ENCODE results near the gene NUDT14. TPM values are rescaled to one million over a fixed set of nuclear protein-coding genes. Genes with fewer than 3 reads are reported as not detected.

Gene NUDT14
- total RNA-seq, 1 donor from 2014 or later = 17.7 TPM

DNA sequence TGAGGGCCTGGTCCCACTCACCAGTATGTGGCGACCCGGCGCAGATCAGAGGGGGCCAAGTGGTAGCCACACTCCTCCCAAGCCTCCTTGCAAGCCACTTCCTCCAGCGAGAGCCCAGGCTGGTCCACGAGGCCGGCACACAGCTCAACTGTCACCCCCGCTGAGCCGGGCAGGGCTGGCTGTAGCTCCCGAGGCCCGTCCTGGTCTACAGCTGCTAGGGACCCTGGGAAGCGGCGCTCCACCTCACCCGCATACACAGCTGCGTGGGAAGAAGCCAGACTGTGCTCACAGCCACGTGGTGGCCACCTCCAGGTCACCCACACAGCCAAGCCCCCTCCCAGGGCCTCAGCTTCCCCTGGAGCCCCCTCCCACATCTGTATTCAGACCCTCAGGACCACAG lies 4.6 kb downstream of the NUDT14 start:
- no peak for DNase-seq (ENCODE audit: low read depth)

DNA sequence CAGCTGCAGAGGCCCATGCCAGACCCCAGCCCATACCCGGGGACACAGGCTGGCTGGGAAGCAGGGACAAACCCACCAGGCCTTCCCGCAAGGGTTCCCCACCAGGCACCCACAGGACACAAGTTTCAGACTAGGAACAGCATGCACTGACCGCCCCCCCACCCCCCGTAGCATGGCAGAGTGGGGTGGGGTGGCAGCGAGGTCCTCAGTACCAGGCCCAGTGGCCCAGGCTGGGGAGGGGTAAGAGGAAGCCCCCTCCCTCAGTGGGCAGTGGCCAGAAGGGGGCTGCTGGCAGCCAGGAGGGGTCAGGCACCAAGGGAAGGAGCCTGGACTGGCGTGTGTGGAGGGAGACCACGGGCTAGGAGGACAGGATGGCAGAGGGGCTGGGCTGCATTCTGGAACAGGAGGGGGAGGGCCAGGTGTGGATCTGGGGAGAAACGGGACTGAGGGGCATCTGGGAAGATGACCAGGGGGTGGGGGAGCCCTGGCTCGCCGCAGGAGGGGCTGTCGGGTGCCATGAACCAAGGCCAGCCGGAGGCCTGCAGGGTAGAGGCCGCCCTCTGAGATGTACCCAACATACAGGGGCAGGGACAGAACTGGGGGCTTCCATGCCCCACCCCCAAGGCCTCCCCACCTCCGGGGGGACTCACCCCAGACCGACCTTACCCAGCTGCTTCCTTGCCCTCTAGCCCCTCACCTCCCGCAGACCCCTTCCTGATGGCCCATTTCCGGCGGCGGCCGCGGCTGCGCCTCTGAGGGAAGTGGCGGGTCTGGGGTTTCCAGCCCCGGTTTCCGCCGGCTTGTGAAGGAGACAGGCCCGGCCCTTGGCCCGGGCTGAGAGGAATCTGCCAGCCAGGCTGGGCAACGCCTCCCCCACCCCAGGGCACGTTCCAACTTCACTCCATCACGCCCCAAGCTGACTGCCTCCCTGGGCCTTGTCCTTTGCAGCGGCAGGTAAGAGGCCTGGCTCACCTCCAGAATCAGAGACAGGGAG lies 6.9 kb downstream of the NUDT14 start:
- DNase-seq (ENCODE audit: low read depth) = no peak

DNA sequence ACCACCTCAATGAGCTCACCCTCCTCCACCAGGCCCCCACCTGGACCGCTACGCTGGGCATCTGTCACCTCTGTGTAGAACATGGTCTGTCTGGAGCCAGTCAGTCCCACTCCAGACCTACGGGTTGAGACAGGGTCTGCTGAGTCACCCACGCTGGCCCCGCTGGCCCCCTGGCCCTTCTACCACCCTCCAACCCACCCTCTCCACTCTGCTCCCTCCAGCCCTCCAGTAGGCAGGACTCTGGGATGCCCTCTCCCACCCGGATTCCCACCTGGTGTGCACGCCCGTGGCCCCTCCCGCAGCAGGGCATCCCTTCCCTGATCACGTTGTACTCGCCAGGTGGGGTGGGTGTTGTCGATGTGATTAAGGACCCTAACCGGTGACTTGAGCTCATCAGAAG lies 8.0 kb downstream of the NUDT14 start:
- DNase-seq (ENCODE audit: low read depth) = no peak

DNA sequence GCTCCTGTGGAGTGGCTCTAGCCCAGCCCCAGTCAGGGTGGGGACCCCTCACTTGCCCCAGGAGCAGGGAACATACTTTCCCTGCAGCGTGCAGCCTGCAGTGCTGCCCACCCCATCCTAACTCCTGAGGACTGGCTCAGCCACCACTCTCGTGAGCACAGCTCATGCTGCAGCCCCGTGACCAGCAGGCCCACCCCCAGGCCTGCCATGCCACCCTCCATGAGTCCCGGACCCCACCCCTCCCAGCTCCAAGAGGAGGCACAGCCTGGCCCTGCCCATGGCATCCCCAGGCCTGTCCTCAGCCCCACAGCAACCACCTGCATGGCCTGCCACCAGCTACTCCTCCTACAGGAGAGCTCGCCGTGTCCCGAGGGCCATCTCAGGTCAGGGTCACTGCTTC lies 8.6 kb downstream of the NUDT14 start:
- DNase-seq (ENCODE audit: low read depth) = no peak

DNA sequence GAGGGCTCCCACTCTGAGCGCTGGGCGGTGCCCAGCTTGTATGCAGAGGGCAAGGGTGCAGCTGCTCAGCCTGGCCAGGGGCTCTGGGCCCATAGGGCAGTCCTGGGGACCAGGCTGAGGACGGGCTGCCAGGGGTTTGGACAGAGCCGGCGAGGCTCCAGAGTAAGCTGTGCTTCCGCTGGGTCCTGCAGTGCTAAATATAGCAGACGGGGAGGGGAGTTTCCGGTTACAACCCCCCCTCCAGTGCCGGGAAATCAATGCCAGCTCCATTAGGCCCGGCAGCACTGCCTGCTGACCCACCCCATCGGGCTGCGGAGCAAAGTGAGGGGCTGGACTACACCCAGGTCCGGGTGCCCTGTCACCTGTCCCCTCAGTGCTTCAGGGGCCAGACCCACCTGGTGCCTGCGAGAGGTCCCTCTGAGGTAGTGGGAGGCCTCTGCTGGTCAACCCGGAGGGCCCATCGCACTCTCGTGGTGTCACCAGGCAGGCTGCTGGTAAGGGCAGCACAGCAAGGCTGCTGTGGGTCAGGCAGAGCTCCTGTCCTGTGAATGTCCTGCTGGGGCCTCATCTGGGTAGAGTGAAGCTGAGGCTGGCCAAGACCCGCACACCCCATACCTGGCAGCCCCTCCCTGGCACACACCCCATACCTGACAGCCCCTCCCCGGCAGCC lies 10.0 kb downstream of the NUDT14 start:
- DNase-seq (ENCODE audit: low read depth) = no peak

DNA sequence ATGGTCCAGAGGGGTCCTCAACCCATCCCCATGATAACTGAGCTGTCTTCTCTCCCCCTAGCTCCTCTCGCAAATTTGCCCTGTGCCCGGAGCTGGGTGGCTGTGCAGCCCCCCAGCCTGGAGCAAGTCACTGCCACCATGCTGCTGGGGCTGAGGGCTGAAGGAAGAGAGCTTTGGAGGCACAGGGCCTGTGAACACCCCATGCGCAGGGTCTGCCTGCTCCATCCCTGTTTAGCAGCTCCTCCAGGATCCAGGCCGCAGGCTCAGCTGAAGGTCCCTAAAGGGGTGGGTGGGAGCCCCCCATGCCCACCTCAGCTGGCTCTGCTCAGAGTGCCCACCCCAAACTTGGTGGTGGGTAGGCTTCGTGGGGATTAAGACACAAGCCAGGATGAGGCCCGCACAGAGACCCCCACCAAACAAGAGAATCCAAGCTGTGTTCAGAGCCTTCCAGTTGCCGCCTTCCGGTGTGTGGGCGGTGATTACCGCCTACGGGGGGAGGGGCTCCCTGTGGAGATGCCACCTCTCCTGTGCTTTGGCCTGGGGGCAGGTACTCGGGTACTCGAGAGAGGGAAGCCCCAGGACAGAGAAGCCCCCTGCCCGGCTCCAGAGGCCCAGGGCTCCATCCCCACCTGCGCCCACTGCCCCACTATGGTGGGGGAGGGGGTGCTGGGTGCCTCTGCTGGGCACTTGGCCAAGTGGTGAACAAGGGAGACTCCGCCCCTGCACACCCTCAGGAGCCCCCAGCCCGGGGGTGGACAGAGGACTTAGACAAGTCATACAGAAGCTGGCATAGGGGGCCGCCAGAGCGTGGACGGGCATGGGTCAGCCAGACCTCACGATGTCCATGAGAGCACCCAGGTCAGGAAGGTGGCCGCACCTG lies 11.1 kb downstream of the NUDT14 start:
- no peak for DNase-seq (ENCODE audit: low read depth)

DNA sequence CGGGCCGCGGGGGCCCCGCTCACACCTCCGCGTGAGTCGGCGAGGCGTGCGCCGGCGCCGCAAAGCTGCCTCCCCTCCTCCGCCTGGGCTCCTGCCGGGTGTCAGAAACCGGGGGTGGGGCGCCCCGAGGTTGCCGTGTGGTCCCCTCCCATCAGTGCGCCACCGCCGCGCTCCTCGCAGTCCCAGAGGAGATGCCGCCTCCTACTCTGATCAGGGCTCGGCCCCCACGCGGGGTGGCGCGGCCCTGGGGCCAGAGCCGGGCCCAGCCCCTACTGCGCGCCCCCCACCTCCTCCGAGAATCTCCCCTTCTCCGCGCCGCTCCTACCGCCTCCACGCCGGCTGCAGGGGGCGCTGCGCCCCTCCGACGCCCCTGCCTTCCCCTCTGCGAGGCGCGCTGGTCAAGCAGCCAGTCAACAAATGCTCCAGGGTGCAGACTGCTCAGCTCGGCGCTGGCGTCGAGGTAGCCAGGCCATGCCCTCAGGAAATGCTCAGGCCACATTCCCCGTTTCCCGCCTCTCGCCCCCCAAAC lies 12.1 kb downstream of the NUDT14 start:
- no peak for DNase-seq (ENCODE audit: low read depth)

DNA sequence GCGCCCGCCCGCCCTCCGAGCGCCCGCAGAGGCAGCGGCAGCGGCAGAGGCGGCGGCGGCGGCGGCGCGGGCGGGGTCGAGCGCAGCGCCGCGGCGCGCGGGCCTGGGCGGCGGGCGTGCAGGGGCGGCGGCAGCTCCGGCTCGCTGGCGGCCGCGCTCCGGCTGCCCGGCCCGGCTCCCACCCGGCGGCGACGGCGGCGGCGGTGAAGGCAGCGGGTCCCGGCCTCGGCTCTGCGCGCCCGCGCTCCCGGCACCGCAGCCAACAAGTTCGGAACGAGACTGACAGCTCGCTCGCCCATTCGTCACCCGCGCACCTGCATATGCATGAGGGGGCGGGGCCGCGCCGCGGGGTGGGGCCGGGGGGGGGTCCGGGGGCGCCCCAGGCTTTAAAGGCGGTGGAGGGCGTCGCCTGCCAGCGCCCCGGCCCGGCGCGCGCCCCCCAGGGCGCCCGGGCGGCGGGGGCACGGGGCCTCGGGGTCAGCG lies 12.6 kb downstream of the NUDT14 start, which contains the start of gene JAG2:
Gene JAG2 (minus strand): TSS at position 281 of the 483 bp plus-strand sequence. CDS start 356 bp downstream, outside the sequence.
- DNase-seq (ENCODE audit: low read depth) = no peak

DNA sequence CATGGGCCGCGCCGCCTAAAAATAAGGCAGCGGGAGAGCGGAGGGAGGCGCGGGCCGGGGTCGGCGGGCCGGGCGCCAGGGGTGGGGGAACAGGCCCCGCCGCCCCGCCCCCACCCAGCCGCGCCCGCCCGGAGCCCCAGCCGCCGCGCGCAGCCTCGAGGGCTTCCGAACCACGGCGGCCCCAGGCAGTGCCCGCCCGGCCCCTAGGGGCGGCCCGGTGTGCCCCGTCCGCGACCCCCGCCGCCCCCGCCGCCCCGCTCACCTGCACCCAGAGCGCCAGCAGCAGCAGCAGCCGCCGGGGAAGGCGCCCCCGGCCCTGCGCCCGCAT lies 13.1 kb downstream of the NUDT14 start:
- DNase-seq (ENCODE audit: low read depth) = no peak

DNA sequence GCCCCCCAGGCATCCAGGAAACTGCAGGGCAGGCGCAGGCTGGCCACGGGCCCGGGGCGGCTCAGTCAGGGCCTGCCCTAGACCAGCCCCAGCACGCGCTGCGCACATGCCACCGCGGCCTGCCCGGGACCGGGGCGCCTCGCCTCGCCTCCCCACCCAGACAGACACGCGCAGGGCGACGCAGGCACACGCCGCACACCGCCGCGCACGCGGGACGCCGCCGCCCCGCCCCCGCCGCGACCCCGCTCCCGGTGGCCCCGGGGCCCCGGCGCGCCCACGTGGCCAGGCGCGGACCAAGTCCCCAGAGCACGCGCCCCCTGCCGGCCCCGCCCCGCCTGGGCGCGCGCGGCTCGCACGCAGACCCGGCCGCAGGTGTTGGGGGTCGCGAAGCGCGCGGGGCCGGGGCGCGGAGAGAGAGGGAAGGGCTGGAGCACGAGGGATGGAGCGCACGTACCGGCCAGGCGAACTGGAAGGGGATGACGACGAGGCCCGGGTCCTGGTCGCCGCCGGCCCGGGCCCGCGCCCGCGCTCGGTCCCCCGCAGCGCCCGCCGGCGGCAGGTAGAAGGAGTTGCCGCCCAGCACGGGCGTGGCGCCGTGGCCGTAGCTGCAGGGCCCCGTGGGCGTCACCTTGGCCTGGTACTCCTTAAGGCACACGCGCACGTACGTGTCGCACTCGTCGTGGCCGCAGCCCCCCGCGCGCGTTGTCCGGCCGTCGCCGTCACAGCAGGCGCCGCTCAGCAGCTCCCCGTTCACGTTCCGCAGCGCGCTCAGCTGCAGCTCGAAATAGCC lies 13.6 kb downstream of the NUDT14 start:
- DNase-seq (ENCODE audit: low read depth) = no peak

DNA sequence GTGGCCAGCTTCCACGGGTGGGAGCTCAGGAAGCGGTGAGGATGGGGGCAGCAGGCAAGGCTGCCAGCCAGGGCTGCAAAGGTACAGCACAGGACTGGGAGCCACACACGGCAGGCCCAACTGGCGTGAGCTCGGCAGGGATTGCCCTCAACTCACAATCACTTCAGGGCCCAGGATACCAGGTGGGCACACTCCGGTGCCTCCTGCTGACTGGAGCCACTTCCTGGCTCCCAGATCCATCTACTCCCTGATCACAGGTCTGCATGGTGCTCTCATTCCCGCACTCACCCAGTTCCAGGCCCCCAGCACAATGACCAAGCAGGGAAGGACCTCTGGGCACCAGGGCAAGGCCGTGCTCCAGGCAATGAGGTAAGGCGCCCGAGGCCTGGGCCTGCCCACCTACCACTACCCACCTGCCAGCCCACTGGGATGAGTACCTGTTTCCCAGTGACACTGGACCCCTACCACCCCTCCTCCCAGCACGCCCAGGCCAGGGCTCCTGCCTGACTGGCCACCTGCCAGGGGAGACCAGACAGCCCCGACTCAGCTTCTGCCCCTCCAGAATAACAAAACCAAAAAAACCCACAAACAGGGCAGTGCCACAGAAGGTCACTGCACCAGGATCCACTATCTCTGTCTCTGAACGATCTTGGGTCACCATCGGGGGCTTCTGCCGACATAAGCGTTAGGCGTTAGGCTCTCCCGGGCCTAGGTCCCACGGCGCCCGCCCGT lies 14.4 kb downstream of the NUDT14 start:
- no peak for DNase-seq (ENCODE audit: low read depth)

DNA sequence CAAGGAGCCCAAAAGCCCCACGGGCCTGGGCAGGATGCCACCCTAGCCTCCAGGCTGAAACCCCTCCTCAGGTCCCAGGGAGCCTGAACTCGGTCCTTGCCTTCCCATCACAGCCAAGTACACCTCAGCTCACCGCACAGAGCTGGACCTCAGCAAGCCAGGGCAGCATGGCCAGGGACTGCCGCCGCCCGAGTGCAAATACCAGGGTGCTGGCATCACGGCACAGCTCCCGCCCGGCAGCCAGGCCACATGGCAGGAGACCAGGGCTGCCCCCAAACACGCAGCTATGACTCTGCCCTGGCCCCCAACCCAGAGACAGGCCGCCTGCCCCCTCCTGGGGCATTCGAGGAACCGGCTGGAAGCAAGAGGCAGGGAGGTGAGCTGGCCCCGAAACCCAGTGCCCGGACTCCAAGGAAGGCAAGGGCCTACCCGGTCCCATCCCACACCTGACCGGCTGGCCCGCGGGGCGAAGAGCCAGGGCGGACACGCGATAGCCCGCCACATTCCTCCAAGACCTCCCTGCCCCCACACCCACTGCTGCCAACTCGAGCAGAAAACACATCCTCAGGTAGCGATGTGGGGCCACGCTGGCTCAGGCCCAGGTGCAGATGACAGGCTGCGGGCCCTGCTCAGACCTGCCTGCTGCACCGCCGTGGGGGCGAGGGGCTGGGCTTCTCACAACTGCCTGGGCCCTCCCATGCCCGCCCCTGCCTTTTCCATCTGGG lies 15.2 kb downstream of the NUDT14 start:
- DNase-seq (ENCODE audit: low read depth) = no peak

DNA sequence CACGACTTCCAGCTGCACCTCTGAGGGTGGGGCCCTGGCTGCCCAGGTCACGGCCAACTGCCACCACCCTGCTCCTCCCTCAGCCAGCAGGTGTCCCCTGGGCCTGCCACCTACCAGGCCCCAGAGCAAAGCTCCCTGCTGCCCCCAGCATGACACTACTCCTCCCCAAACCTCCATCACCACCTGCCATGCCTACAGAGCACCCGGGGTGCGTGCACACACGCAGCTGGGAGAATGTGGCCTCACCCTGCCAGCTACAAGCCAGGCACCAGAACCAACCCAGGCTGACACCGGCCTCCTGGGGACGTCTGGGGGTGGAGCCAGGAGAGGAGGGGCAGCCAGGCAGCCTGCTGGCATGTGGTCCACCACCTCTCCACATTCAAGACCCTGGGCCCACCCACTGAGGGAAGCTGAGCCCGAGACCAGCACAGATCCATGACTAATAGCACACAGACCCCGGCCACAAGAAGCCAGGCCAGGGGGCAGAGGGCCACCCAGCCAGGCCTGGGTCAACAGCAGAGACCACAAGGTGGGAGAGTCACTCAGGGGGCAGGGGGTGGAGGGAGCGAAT lies 15.9 kb downstream of the NUDT14 start:
- DNase-seq (ENCODE audit: low read depth) = no peak

DNA sequence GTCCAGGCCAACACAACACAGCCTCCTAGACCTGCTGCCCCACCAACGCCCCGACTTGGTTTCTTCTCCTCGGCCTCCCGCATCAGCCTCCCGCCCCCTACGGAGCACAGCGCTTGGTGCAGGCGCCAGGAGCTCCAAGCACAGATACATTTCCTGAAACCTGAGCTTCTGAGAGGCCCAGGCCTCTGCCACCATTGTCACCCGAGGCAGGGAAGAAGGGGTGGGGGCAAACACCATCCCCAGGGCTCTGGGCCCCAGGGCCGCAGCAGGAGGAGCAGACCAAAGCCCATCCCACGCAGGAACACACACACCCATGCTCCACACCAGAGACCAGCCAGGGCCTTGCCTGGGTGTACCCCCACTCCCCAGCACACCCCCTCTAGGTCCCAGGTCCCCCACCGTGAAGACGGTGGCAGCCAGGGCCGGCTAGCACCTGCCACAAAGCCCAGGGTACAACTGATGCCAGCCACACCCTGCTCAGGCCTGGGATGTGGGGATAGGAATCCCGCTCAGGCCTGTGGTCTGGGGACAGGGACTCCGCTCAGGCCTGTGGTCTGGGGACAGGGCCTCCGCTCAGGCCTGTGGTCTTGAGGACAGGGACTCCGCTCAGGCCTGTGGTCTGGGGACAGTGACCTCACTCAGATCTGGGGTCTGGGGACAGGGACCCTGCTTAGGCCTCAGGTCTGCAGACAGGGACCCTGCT lies 17.9 kb downstream of the NUDT14 start:
- DNase-seq (ENCODE audit: low read depth) = no peak

DNA sequence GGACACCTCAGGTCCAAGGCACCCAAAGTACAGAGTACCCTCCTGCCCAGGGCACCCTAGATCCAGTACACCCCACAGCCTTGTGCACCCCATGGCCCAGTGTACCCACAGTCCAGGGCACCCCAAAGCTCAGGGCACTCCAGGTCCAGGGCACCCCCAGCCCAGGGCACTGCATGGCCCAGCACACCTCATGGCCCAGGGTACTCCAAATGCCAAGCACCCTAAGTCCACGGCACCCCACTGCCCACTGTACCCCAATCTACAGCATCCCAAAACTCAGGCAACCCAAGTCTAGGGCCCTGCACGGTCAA lies 18.5 kb downstream of the NUDT14 start:
- DNase-seq (ENCODE audit: low read depth) = no peak

DNA sequence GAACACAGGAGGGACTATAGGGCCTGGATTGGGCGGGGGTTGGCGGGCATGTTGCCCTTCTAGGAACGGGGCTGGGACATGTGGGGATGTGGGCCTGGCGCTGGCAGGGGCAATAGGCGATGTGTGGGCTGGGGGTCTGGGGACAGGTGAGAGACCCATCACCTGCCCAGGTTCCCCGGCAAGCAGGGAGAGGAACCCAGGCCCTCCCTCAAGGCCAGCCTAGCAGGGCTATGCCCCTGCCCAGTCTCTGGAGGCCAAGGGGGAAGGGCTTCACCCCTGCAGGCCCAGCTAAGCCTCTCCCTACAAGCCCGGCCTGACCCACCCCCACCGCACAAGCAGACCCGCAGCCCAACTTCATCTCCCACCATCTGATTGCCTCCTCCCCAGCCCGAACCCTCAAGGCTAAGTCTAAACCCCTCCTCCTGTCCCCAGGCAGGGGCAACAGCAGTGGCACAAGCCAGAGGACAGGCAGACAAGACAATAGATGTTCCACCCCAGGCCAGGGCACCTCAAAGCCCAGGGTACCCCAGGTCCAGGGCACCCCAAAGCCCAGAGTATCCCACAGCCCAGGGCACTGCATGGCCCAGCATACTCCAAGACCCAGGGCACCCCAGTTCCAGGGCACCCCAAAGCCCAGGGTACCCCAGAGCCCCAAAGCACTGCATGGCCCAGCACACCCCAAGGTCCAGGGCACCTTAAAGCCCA lies 19.0 kb downstream of the NUDT14 start:
- peak; percentile 14 for DNase-seq (ENCODE audit: low read depth)

DNA sequence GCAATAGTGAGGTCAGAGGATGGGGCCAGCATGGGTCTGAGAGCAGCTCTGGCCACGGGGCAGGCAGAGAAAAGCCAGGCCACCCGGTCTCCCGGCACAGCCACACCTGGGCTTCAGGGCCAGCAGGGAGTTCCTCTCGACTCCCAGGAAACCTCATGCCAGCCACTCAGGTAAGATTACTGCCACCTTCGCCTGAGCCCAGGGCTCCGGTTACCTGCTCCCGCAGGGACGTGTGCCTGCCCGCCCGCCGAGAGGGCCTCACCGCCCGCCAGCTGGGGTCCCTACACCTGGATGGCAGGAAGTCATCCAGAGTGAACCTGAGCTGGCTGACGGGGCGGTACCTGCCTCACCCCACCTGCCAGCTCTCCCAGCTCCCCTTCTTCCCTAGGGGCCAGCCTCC lies 19.8 kb downstream of the NUDT14 start:
- no peak for DNase-seq (ENCODE audit: low read depth)

DNA sequence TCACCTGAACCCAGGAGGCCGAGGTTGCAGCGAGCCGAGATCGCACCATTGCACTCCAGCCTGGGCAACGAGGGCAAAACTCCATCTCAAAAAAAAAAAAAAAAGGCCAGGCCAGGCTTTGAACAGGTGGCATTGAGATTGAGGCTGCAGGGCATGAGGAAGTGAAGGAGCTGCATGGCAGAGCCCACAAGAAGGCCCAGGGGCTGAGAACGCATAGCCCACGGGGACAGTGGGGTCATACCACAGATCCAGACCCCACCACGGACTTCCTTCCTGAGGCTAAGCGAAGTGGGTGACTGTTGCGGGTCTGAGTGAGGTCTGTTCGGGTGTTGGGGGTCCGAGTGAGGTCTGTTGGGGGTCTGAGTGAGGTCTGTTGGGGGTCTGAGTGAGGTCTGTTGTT lies 20.3 kb downstream of the NUDT14 start:
- no peak for DNase-seq (ENCODE audit: low read depth)
